ENCODE data around the gene SLCO2B1.

The SLCO2B1 gene

DNA sequence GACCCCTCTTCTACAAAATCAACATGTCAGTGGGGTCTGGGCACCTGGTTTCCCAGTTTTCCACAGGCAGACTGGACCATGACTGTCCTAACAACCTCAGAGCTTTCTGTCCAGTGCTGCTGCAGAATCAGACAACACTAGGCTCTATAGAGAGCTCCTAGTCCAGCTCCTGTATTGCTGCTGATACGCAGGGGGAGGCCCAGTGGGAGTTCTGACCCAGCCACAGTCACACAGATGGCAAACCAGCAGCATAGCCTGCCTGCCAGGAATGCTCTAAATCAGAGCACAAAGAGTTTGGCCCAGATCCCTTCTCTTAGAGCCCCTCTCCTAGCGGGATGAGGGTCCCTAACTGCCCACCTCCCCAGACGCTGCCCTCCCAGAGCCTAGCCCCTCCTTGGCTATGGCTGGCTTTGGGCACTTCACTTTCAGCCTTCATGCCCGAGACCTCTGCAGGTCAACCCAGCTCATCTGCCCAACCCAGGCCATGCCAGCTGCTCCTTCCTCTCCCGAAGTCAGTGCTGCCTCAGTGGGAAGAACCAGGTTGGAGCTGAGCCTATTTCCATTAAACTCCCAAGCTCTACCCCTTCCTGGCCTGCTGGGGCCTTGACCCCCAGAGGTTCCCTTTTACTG lies 15.8 kb upstream of the SLCO2B1 start:
- peaks cover 3% of the 10 kb centered on the region for H3K4me1 ChIP-seq (ENCODE audit: insufficient read depth, low read length)
- no peaks in the 10 kb centered on the region for H3K9me3 ChIP-seq (ENCODE audit: low read length)
- no peak overlapping the region for H2AFZ ChIP-seq (ENCODE audit: low read depth, low read length)
- no peaks in the 10 kb centered on the region for H3K36me3 ChIP-seq (ENCODE audit: insufficient read depth, low read length)
- no peak overlapping the region for H3K4me3 ChIP-seq (ENCODE audit: low read length)
- no peaks in the 10 kb centered on the region for H3K27me3 ChIP-seq (ENCODE audit: insufficient read depth, low read length)

DNA sequence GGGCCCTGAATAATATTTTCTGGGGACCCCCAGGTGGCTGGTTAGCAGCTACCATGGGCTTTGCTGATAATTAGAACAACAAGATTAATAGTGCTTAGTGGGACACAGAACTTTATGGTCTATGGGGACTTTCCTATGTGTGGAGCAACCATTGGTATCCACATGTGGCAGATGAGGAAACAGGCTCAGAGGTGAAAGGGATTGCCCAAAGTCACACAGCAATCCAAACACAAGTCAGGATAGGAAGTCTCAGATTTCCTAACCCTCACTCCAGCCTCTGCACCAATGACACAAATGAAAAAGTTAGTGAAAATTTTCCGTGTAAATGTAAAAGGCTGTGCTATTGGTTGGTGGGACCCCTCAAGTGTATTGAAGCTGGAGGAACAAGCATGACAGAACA lies 15.3 kb upstream of the SLCO2B1 start:
- no peaks in the 10 kb centered on the region for H3K9me3 ChIP-seq (ENCODE audit: low read length)
- no peak overlapping the region for H3K4me3 ChIP-seq (ENCODE audit: low read length)
- no peaks in the 10 kb centered on the region for H3K36me3 ChIP-seq (ENCODE audit: insufficient read depth, low read length)
- H3K4me1 ChIP-seq (ENCODE audit: insufficient read depth, low read length): peaks cover 3% of the 10 kb centered on the region
- no peak overlapping the region for H2AFZ ChIP-seq (ENCODE audit: low read depth, low read length)
- H3K27me3 ChIP-seq (ENCODE audit: insufficient read depth, low read length): no peaks in the 10 kb centered on the region

DNA sequence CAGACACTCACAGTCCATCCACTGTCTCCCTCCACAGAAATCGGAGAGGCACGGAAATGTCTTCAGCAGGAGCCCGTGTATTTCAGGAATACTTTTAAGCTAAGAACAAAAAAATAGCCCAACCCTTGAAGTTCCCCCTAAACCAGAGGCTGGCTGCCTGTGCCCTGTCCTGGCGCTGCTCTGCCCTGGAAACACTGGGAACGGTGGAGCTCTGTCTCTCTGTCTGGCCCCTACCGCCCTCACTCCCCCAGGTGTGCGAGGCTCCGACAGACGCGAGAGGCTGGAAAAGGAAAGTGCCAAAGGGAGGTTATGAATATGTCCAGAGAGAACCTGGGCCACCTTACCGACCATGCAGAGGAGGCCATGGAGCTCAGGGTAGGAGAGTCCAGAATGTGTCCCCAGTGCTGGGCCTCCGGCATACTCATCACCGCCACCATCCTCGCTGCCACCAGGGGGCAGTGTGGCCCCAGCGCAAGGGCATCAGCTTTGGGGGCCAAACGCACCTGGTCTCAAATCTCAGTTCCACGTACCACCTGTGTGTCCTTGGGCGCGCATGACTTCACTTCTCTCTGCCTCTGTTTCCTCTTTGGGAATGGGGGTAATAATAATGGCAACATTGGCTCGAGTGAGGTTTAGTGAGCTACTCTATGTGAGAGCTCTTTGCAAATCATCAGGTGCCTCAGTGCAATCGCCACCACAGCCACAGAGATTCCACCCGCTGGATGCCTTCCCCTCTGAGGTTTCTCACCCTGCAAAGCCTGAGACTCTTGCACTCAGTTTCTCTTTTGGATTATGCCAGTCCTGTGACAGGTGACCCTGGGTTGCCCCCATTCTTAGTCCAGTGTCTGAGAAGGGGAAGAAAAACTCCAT lies 10.4 kb upstream of the SLCO2B1 start:
- H3K4me1 ChIP-seq (ENCODE audit: insufficient read depth, low read length): peaks cover 2% of the 10 kb centered on the region
- H2AFZ ChIP-seq (ENCODE audit: low read depth, low read length): no peak overlapping the region
- H3K27me3 ChIP-seq (ENCODE audit: insufficient read depth, low read length): no peaks in the 10 kb centered on the region
- no peaks in the 10 kb centered on the region for H3K36me3 ChIP-seq (ENCODE audit: insufficient read depth, low read length)
- H3K9me3 ChIP-seq (ENCODE audit: low read length): no peaks in the 10 kb centered on the region
- no peak overlapping the region for H3K4me3 ChIP-seq (ENCODE audit: low read length)

DNA sequence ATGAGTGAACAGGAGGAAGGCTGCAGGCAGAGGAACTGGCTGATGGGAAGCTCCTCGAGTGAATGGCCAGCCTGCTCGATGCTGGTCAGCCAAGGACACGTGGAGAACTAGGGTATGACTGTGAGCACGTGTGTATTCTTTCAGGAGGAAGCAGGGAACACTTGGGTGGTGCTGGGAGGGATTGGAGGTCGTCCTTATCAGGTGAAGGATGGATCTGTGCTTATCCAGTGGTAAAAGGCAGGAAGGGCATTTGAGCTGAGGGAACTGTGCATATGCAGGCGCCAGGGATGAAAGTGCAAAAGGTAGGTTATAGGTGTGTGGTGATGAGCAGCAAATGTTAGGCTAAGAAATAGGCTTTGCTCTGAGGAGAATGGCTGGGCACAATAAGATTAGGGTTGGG lies 9.7 kb upstream of the SLCO2B1 start:
- no peak overlapping the region for H2AFZ ChIP-seq (ENCODE audit: low read depth, low read length)
- no peaks in the 10 kb centered on the region for H3K36me3 ChIP-seq (ENCODE audit: insufficient read depth, low read length)
- H3K4me1 ChIP-seq (ENCODE audit: insufficient read depth, low read length): peaks cover 2% of the 10 kb centered on the region

DNA sequence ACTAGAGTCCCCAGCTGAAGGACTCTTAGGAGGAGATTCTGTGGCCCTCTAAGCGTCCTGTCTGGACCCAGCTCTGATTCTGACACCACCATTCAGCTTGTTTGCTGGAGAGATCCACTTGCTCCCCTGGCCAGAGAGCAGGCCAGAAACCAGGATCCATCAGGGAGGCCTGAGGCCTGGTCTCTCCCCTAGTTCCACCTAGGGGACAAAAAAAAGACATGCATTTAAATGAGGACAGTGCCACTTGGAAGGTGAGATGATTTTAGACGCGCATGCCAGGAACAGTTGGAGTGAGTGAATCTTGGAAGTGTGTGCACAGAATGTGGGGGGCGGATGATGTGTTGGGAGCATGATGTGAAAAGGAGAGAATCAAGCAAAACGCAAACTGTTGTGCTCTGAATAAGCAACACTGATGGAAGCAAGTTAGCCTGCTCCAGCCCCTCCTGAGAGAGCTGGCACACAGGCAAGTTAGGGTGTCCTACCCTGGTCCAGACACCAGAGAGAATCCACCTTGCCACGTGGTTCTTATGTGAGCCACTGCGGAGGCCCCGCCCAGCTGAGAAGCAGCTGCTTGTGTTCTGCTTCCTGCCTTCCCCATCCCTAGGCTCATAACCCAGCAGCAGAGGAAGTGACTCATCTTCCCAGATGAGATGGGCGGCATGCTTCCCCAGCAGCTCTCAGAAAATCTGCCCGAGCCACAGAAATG lies 8.0 kb upstream of the SLCO2B1 start:
- Histone ChIP-seq H3K9me3 (ENCODE audit: low read length) (no peaks in the 10 kb centered on the region), H3K4me3 (ENCODE audit: low read length) (no peak overlapping the region), H3K27me3 (ENCODE audit: insufficient read depth, low read length) (no peaks in the 10 kb centered on the region), H3K36me3 (ENCODE audit: insufficient read depth, low read length) (no peaks in the 10 kb centered on the region), H2AFZ (ENCODE audit: low read depth, low read length) (no peak overlapping the region), H3K4me1 (ENCODE audit: insufficient read depth, low read length) (peaks cover 2% of the 10 kb centered on the region)

More for the DNA sequence above, 9.7 kb upstream of the SLCO2B1 start:
- Histone ChIP-seq H3K9me3 (ENCODE audit: low read length) (no peaks in the 10 kb centered on the region), H3K27me3 (ENCODE audit: insufficient read depth, low read length) (no peaks in the 10 kb centered on the region), H3K4me3 (ENCODE audit: low read length) (no peak overlapping the region)

DNA sequence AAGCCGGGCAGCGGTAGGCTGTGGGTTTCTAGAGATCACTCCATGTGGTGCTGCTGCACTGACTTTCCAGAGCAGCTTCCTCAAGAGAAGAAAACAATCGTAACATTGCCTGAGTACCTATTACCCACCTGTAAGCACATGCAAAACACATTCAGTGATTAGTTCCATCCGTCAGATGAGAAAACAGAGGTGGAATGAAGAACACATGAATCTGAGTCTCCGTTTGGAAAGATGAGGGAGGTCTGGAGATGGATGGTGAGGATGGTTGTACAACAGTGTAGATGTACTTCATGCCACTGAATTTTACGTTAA lies 7.5 kb upstream of the SLCO2B1 start:
- Histone ChIP-seq H3K4me3 (ENCODE audit: low read length) (no peak overlapping the region), H3K4me1 (ENCODE audit: insufficient read depth, low read length) (peaks cover 2% of the 10 kb centered on the region)

DNA sequence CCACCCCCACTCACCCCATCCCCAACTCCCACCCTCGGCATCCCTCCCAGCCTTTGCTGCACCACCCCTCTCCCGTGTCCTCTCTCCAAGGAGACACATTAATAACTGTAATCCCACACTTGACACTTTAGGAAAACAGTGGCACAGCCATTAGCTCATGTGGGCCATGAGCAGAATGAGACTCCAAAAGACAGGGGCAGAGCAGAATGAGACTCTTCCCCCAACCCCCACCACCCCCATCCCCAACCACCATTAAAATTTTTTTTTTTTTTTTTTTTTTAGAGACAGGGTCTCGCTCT lies 6.2 kb upstream of the SLCO2B1 start:
- no peaks in the 10 kb centered on the region for H3K9me3 ChIP-seq (ENCODE audit: low read length)
- H3K36me3 ChIP-seq (ENCODE audit: insufficient read depth, low read length): no peaks in the 10 kb centered on the region
- no peak overlapping the region for H3K4me3 ChIP-seq (ENCODE audit: low read length)
- H3K27me3 ChIP-seq (ENCODE audit: insufficient read depth, low read length): no peaks in the 10 kb centered on the region
- H2AFZ ChIP-seq (ENCODE audit: low read depth, low read length): no peak overlapping the region
- peaks cover 2% of the 10 kb centered on the region for H3K4me1 ChIP-seq (ENCODE audit: insufficient read depth, low read length)

More for the DNA sequence above, 7.5 kb upstream of the SLCO2B1 start:
- H3K9me3 ChIP-seq (ENCODE audit: low read length): no peaks in the 10 kb centered on the region
- no peaks in the 10 kb centered on the region for H3K36me3 ChIP-seq (ENCODE audit: insufficient read depth, low read length)
- no peaks in the 10 kb centered on the region for H3K27me3 ChIP-seq (ENCODE audit: insufficient read depth, low read length)
- H2AFZ ChIP-seq (ENCODE audit: low read depth, low read length): no peak overlapping the region

DNA sequence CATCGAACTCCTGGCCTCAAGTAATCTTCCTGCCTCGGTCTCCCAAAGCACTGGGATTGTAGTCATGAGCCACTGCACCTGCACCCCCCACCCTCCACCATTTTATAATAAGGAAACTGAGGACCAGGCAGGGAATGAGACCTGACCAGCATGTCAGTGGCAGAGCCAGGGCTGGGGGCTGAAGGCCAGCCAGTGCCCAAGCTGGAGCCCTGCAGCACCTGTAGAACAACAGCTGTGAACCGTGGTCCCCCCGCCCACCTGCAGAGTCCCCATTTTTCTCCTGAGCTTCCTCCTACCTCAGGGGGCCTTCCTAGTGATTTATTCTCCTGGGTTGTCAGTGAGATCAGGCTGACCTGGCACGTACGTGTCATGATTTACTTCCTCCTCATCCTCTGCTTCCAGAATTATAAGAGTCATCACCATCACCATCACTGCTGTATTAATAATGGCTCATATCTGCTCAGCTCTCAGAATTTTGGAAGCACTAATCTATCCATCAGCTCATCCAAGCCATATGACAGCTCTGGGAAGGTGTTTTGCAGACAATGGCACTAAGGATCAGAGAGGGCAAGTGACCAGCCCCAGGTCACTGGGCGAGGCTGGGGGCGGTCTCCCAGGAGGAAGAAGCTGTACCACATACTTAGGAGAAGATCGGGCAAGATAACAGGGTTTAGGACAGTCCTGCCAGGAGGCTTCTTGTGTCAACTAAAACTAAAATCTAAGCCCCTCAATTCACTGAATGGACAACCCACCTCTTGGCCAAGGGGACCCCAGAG lies 5.5 kb upstream of the SLCO2B1 start:
- Histone ChIP-seq H3K4me3 (ENCODE audit: low read length) (no peak overlapping the region), H2AFZ (ENCODE audit: low read depth, low read length) (no peak overlapping the region), H3K36me3 (ENCODE audit: insufficient read depth, low read length) (no peaks in the 10 kb centered on the region), H3K9me3 (ENCODE audit: low read length) (no peaks in the 10 kb centered on the region), H3K27me3 (ENCODE audit: insufficient read depth, low read length) (no peaks in the 10 kb centered on the region), H3K4me1 (ENCODE audit: insufficient read depth, low read length) (peaks cover 2% of the 10 kb centered on the region)

DNA sequence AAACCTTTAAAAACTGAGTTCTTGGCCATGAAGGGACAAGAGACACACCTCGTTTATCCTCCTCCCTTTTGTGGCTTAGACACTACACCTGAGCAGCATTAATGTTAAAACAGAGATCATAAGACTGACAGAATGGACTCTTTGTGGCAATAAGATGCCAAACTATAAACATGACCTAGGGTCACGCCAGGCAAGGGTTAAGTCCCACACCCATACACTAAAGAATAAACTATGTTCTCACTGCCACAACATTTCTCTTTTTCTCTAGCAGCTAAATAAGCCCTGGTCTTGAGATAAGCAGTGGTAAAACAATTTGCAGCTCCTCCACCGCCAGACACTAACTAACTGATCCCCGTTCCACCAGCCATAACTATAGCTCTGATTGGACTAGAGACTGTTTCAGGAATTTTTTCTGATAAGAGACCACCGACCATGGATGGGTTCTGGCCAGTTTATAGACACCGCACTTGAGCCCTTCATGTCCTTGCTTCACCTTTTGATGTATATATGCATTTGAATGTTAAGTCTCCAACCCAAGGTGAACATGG lies 4.9 kb upstream of the SLCO2B1 start:
- Histone ChIP-seq H3K9me3 (ENCODE audit: low read length) (no peaks in the 10 kb centered on the region), H3K4me1 (ENCODE audit: insufficient read depth, low read length) (peaks cover 2% of the 10 kb centered on the region)

DNA sequence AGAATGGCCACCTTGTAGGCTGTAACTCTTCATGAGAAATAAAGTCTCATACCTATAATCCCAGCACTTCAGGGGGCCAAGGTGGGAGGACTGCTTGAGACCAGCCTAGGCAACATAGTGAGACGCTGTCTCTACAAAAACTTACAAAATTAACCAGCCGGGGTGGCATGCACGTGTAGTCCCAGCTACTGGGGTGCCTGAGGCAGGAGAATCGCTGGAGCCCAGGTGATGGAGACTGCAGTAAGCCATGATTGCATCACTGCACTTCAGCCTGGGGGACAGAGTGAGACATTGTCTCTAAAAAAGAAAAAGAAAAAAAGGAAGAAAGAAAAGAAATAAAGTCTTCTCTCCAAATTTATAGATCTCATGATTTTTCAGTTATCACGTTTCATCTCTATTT lies 4.2 kb upstream of the SLCO2B1 start:
- Histone ChIP-seq H3K4me1 (ENCODE audit: insufficient read depth, low read length) (peaks cover 2% of the 10 kb centered on the region), H3K36me3 (ENCODE audit: insufficient read depth, low read length) (no peaks in the 10 kb centered on the region), H2AFZ (ENCODE audit: low read depth, low read length) (no peak overlapping the region), H3K4me3 (ENCODE audit: low read length) (no peak overlapping the region), H3K27me3 (ENCODE audit: insufficient read depth, low read length) (no peaks in the 10 kb centered on the region), H3K9me3 (ENCODE audit: low read length) (no peaks in the 10 kb centered on the region)

More for the DNA sequence above, 4.9 kb upstream of the SLCO2B1 start:
- Histone ChIP-seq H2AFZ (ENCODE audit: low read depth, low read length) (no peak overlapping the region), H3K36me3 (ENCODE audit: insufficient read depth, low read length) (no peaks in the 10 kb centered on the region), H3K4me3 (ENCODE audit: low read length) (no peak overlapping the region), H3K27me3 (ENCODE audit: insufficient read depth, low read length) (no peaks in the 10 kb centered on the region)

DNA sequence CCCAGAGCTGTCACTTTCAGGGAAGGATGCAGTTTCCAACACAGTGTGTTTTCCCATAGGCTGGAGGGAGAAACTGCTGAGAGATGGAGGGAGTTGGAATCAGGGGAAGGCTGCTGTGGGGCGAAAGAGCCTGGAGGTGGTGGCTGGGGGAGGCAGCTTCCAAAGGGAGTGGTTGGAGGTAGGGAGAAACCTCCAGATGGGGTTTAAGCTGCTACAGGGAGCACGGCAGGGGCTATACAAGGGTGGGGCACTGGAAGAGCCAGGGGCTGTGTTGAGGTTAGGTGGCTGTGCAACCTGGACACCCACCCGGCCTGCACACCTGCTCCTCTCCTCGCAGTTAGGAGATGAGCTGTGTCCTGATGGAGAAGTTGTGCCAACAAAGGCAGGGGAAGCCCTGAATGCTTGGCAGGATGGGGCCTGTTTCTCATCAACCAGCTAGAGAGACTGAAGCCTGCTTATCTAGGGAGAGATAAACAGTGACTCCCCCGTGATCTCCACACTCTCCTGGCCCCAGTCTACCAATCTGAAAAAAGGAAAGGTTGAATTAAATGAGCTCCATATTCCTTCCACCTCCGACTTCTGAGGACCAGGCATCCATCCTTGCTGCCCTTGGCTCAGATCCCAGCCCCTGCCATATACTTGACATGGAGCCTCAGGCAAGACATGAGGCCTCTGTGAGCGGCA lies 3.6 kb upstream of the SLCO2B1 start:
- no peaks in the 10 kb centered on the region for H3K36me3 ChIP-seq (ENCODE audit: insufficient read depth, low read length)
- H3K27me3 ChIP-seq (ENCODE audit: insufficient read depth, low read length): no peaks in the 10 kb centered on the region
- H3K4me1 ChIP-seq (ENCODE audit: insufficient read depth, low read length): peaks cover 2% of the 10 kb centered on the region
- H3K9me3 ChIP-seq (ENCODE audit: low read length): no peaks in the 10 kb centered on the region
- H2AFZ ChIP-seq (ENCODE audit: low read depth, low read length): no peak overlapping the region
- no peak overlapping the region for H3K4me3 ChIP-seq (ENCODE audit: low read length)

DNA sequence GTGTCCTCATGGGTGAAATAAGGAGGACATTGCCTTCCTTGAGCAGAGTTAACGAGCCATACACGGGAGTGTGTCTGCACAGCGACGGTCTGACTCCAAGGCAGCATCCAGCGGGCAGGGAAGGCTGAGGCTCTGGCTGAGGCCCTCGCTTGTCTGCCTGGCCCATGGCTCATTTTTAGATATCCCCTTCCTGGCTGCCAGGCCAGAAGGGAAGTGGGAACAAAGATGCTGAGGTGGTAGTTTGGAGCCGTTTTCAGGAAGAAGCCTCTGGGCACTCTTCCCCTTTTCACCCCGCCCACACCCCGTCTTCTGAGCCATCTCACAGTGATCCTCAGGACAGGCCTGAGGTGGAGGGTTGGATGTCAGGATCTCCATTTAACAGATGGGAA lies 3.0 kb upstream of the SLCO2B1 start:
- no peak overlapping the region for H3K4me3 ChIP-seq (ENCODE audit: low read length)

More for the DNA sequence above, 3.0 kb upstream of the SLCO2B1 start:
- H3K27me3 ChIP-seq (ENCODE audit: insufficient read depth, low read length): no peaks in the 10 kb centered on the region
- H3K36me3 ChIP-seq (ENCODE audit: insufficient read depth, low read length): no peaks in the 10 kb centered on the region
- no peaks in the 10 kb centered on the region for H3K4me1 ChIP-seq (ENCODE audit: insufficient read depth, low read length)
- H2AFZ ChIP-seq (ENCODE audit: low read depth, low read length): no peak overlapping the region
- no peaks in the 10 kb centered on the region for H3K9me3 ChIP-seq (ENCODE audit: low read length)
